SKM-1 treated with dmso at 0.1 percent for 144 hours (cell line): ENCODE results near the gene COPS7A.
"Not testable (repeated sequence)": the region's sequence is repeated elsewhere in the genome, so short reads cannot be mapped to it uniquely, and the experiment has no call there.

Source experiments
- DNase-seq: peaks from one replicate; lab custom pipeline; 2025; ENCODE audit not compliant: unreplicated experiment; lab: John Stamatoyannopoulos, UW

COPS7A gene

GRCh38 chr12:6701078-6701768 lies 22.6 kb upstream of the COPS7A start:
- no peak for DNase-seq

GRCh38 chr12:6703631-6704030 lies 20.2 kb upstream of the COPS7A start:
- DNase-seq: no peak

- not testable (repeated sequence) for DNase-seq
Observed at GRCh38 chr12:6708351-6708750, 15.5 kb upstream of the COPS7A start.

- DNase-seq: no peak
Observed at GRCh38 chr12:6708960-6709394, 14.9 kb upstream of the COPS7A start.

- DNase-seq: not testable (repeated sequence)
Observed at GRCh38 chr12:6716031-6716873, 7.6 kb upstream of the COPS7A start.

- DNase-seq: no peak
Observed at GRCh38 chr12:6716874-6717437, 6.9 kb upstream of the COPS7A start.

- no peak for DNase-seq
Observed at GRCh38 chr12:6722863-6723262, 983 bp upstream of the COPS7A start.

GRCh38 chr12:6724409-6724797 lies 557 bp downstream of the COPS7A start:
- DNase-seq: no peak

- no peak for DNase-seq
Observed at GRCh38 chr12:6725350-6725749, 1.5 kb downstream of the COPS7A start.

GRCh38 chr12:6729186-6729585 lies 5.3 kb downstream of the COPS7A start:
- no peak for DNase-seq

- DNase-seq: no peak
Observed at GRCh38 chr12:6730169-6730568, 6.3 kb downstream of the COPS7A start.

GRCh38 chr12:6734506-6735387 lies 10.9 kb downstream of the COPS7A start:
- DNase-seq: no peak

GRCh38 chr12:6735448-6736191 lies 11.8 kb downstream of the COPS7A start:
- DNase-seq: peak; percentile 13

GRCh38 chr12:6736754-6737153 lies 12.9 kb downstream of the COPS7A start:
- no peak for DNase-seq

- DNase-seq: not testable (repeated sequence)
Observed at GRCh38 chr12:6742080-6742479, 18.2 kb downstream of the COPS7A start.

GRCh38 chr12:6742834-6743233 lies 19.0 kb downstream of the COPS7A start:
- no peak for DNase-seq

- not testable (repeated sequence) for DNase-seq
Observed at GRCh38 chr12:6743300-6743699, 19.5 kb downstream of the COPS7A start.

GRCh38 chr12:6745741-6746525 lies 22.1 kb downstream of the COPS7A start:
- peak; percentile 80 for DNase-seq

GRCh38 chr12:6747216-6747615 lies 23.4 kb downstream of the COPS7A start:
- no peak for DNase-seq
